Activated CD4-positive, CD25-positive, alpha-beta regulatory T cell treated with anti-CD3 and anti-CD28 coated beads, Interleukin-2, amount 50 U/mL, for 16 hours (primary cell): ENCODE measurements around the gene BTNL9.
"Not testable (repeated sequence)": the region's sequence is repeated elsewhere in the genome, so short reads cannot be mapped to it uniquely, and the experiment has no call there.

ENCODE experiments used
- DNase-seq: peaks from one replicate; pipeline ENCODE4 v3.0.0-alpha.2; 2020; ENCODE audit warnings: low read depth, low spot score

Gene BTNL9

GRCh38 chr5:181099602-181100086 lies 59.6 kb downstream of the BTNL9 start:
- no peak for DNase-seq

GRCh38 chr5:181100121-181100875 lies 60.2 kb downstream of the BTNL9 start:
- DNase-seq = no peak

GRCh38 chr5:181101030-181101641 lies 61.1 kb downstream of the BTNL9 start:
- DNase-seq = not testable (repeated sequence)

GRCh38 chr5:181101930-181102674 lies 62.0 kb downstream of the BTNL9 start:
- not testable (repeated sequence) for DNase-seq

GRCh38 chr5:181104259-181104568 lies 64.1 kb downstream of the BTNL9 start:
- DNase-seq = not testable (repeated sequence)

GRCh38 chr5:181104606-181105390 lies 64.7 kb downstream of the BTNL9 start:
- not testable (repeated sequence) for DNase-seq

GRCh38 chr5:181105391-181106025 lies 65.4 kb downstream of the BTNL9 start:
- no peak for DNase-seq

- no peak for DNase-seq
These were observed 67.6 kb downstream of the BTNL9 start for GRCh38 chr5:181107699-181108098.

- no peak for DNase-seq
These were observed 68.6 kb downstream of the BTNL9 start for GRCh38 chr5:181108578-181109165.

GRCh38 chr5:181109489-181110013 lies 69.5 kb downstream of the BTNL9 start:
- no peak for DNase-seq

GRCh38 chr5:181111010-181111409 lies 70.9 kb downstream of the BTNL9 start:
- DNase-seq = no peak
